NCI-H1092 treated with DMSO at 0.1 percent for 48 hours (cell line): ENCODE data around the gene MEST.
"Not testable (repeated sequence)": the region's sequence is repeated elsewhere in the genome, so short reads cannot be mapped to it uniquely, and the experiment has no call there.

Experiments
- DNase-seq: peaks from one replicate; lab custom pipeline; 2025; lab: John Stamatoyannopoulos, UW

The MEST gene

GRCh38 chr7:130491841-130492522 is at the start of gene MEST:
Gene MEST, plus strand, starts transcription at chr7:130492085. Its CDS starts 229 bp downstream, at chr7:130492314.
- peak; percentile 54 for DNase-seq

GRCh38 chr7:130442601-130443000 is 49.3 kb upstream of the MEST start:
- no peak for DNase-seq

- no peak for DNase-seq
Measured at GRCh38 chr7:130444234-130444633, 47.7 kb upstream of the MEST start.

GRCh38 chr7:130444751-130445407 is 47.0 kb upstream of the MEST start:
- no peak for DNase-seq

- DNase-seq = no peak
Measured at GRCh38 chr7:130446259-130446658, 45.6 kb upstream of the MEST start.

- DNase-seq = not testable (repeated sequence)
Measured at GRCh38 chr7:130451344-130451743, 40.5 kb upstream of the MEST start.

GRCh38 chr7:130452951-130453350 is 38.9 kb upstream of the MEST start:
- no peak for DNase-seq

- no peak for DNase-seq
Measured at GRCh38 chr7:130454959-130455358, 36.9 kb upstream of the MEST start.

- no peak for DNase-seq
Measured at GRCh38 chr7:130458257-130458656, 33.6 kb upstream of the MEST start.

- no peak for DNase-seq
Measured at GRCh38 chr7:130461272-130461671, 30.6 kb upstream of the MEST start.

GRCh38 chr7:130463553-130464434 is 28.1 kb upstream of the MEST start:
- peak; percentile 30 for DNase-seq

- no peak for DNase-seq
Measured at GRCh38 chr7:130468612-130469011, 23.3 kb upstream of the MEST start.

GRCh38 chr7:130471974-130472373 is 19.9 kb upstream of the MEST start:
- DNase-seq = no peak

- DNase-seq = no peak
Measured at GRCh38 chr7:130473289-130473688, 18.6 kb upstream of the MEST start.

GRCh38 chr7:130473876-130474275 is 18.0 kb upstream of the MEST start:
- DNase-seq = peak; percentile 74

- peak; percentile 93 for DNase-seq
Measured at GRCh38 chr7:130475776-130476175, 16.1 kb upstream of the MEST start.

- DNase-seq = peak; percentile 67
Measured at GRCh38 chr7:130476297-130477150, 15.4 kb upstream of the MEST start.

GRCh38 chr7:130478991-130479390 is 12.9 kb upstream of the MEST start:
- no peak for DNase-seq

- no peak for DNase-seq
Measured at GRCh38 chr7:130479716-130480400, 12.0 kb upstream of the MEST start.

- no peak for DNase-seq
Measured at GRCh38 chr7:130481898-130482297, 10.0 kb upstream of the MEST start.

GRCh38 chr7:130483031-130483430 is 8.9 kb upstream of the MEST start:
- no peak for DNase-seq
